Choroid plexus epithelial cell (primary cell): ENCODE measurements around the gene RAB40B.

ENCODE experiments used
- DNase-seq: peaks from one replicate; pipeline ENCODE4 v3.0.0-alpha.2; 2010; ENCODE audit warnings: low read depth
- H3K4me3 ChIP-seq: 2 replicates; pipeline ENCODE4 v1.5.1; 2011; ENCODE audit warnings: low read depth, mild to moderate bottlenecking, control low read depth, low read length, moderate library complexity
- CTCF ChIP-seq: conservative IDR thresholded peaks from 2 replicates; pipeline ENCODE4 v1.5.1; 2011; ENCODE audit warnings: low read depth, mild to moderate bottlenecking, control low read depth, inconsistent platforms, low read length, moderate library complexity

RAB40B gene

GRCh38 chr17:82679586-82680465 lies 18.7 kb downstream of the RAB40B start:
- no peak overlapping the region for H3K4me3 ChIP-seq
- TF ChIP-seq CTCF, result no peak

GRCh38 chr17:82678265-82678891 lies 20.1 kb downstream of the RAB40B start:
- no peak overlapping the region for H3K4me3 ChIP-seq
- TF ChIP-seq CTCF, result no peak
- no peak for DNase-seq

More at GRCh38 chr17:82679586-82680465, 18.7 kb downstream of the RAB40B start:
- DNase-seq, result no peak

- H3K4me3 ChIP-seq, result no peak overlapping the region
- no peak for TF ChIP-seq CTCF
- DNase-seq, result no peak
Observed at GRCh38 chr17:82677353-82677925, 21.1 kb downstream of the RAB40B start.

- no peak overlapping the region for H3K4me3 ChIP-seq
- DNase-seq, result no peak
- TF ChIP-seq CTCF, result no peak
Observed at GRCh38 chr17:82675476-82676245, 22.8 kb downstream of the RAB40B start.

GRCh38 chr17:82674656-82675475 lies 23.6 kb downstream of the RAB40B start:
- no peak for TF ChIP-seq CTCF
- DNase-seq, result no peak
- no peak overlapping the region for H3K4me3 ChIP-seq

GRCh38 chr17:82670661-82671450 lies 27.6 kb downstream of the RAB40B start:
- TF ChIP-seq CTCF, result no peak
- no peak for DNase-seq
- H3K4me3 ChIP-seq, result no peak overlapping the region
